SKM-1 treated with dmso at 0.1 percent for 144 hours (cell line): ENCODE measurements around the gene SRBD1.
"Not testable (repeated sequence)": the region's sequence is repeated elsewhere in the genome, so short reads cannot be mapped to it uniquely, and the experiment has no call there.

Source experiments
- DNase-seq: peaks from one replicate; lab custom pipeline; 2025; ENCODE audit not compliant: unreplicated experiment; lab: John Stamatoyannopoulos, UW

SRBD1 gene

DNA sequence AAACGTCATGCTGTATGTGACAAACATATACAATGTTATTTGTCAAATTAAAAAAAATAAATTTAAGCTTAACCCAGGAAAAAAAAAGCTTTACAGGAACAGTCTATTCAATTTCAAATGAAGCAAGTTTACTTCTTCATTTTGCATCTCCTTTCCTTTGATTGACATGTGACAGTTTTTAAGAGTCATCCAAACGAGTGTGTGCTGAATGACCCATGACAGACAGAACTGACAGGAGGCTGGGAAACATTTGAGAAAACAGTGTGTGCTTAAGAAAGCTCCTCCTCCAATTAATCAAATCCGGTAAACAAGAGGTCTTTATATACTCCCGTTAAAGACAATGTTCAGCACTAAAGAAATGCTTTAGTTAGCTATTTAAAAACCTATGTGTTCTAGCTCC lies 177.7 kb downstream of the SRBD1 start:
- no peak for DNase-seq

DNA sequence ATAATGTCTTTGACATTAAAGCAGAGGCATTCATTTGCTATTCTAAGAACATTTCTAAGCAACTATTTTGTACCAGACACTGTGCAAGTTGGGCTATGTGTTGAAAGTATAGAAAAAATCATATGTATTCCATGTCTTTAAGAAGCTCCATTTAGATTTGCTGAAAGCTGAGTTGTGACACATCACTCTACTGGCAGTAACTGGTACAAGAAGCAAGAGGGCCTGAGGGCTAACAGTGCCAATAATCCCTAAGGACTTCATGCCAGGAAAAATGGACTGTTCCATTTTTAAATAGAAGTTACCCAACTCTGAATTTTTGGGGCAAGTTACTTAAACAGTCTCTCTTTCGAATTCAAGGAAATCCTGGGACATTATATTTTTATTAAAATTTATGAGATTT lies 178.7 kb downstream of the SRBD1 start:
- no peak for DNase-seq

DNA sequence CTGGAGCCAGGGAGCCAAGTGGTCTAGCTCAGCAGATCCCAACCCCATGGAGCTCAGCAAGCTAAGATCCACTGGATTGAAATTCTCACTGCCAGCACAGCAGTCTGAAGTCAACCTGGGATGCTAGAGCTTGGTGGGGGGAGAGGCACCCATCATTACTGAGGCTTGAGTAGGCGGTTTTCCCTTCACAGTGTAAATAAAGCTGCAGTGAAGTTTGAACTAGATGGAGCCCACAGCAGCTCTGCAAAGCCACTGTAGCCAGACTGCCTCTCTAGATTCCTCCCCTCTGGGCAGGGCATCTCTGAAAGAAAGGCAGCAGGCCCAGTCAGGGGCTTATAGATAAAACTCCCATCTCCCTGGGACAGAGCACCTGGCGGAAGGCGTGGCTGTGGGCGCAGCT lies 185.0 kb downstream of the SRBD1 start:
- DNase-seq = not testable (repeated sequence)

DNA sequence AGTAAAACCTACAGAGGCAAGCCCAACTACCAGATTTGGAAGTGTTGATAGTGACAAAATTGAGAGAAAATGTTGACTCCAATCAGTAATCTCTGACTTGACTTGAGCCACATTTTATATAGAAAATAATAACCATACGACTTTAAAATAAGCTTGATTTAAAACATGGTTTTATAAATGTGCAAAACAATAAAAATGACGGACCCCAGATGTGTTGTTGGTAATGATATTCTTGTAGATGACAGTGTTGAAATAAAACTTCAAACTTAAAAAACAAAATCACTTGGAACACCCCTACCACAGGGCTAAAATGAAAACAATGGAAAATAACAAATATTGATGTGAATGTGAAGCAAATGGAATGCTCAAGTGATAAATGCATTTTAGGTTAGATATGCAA lies 188.1 kb downstream of the SRBD1 start:
- no peak for DNase-seq

DNA sequence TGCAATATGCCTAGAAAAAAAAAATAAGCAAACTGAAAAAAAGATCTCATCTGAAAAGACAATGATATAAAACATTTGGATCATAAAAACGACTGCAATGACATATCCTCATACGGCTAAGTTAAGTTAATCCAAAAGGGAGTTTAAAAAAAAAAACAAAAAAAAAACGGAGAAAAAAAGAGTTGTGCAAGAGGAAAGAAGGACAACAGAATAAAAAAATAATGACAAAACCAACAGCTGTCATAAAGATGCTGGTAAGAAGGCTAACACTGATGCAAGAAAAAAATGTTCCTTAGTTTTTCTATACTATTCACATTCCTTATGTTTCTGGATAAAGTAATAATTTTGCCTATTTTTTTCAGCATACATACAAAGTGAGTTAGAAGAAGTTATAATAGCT lies 192.5 kb downstream of the SRBD1 start:
- no peak for DNase-seq

DNA sequence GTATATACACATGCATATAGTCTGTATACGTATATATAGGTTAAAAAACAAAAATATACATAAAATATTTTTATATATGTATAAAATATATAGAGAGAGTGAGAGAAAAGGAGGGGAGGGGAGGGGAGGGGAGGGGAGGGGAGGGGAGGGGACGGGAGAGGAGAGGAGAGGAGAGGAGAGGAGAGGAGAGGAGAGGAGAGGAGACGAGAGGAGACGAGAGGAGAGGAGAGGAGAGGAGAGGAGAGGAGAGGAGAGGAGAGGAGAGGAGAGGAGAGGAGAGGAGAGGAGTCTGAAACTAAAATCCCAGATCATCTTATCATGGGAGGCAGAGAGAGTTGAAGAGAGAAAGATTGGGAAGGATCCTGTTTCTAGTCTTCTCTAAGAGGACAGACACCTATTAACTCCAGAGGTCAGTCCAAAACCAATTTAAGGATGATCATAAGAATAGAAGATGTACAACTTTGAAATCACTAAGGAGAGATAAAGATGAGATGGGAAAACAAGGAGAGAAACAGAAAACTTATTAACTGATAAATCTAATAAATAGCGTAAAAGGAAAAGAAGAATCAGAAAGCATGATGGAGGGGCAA lies 195.4 kb downstream of the SRBD1 start:
- DNase-seq = no peak

DNA sequence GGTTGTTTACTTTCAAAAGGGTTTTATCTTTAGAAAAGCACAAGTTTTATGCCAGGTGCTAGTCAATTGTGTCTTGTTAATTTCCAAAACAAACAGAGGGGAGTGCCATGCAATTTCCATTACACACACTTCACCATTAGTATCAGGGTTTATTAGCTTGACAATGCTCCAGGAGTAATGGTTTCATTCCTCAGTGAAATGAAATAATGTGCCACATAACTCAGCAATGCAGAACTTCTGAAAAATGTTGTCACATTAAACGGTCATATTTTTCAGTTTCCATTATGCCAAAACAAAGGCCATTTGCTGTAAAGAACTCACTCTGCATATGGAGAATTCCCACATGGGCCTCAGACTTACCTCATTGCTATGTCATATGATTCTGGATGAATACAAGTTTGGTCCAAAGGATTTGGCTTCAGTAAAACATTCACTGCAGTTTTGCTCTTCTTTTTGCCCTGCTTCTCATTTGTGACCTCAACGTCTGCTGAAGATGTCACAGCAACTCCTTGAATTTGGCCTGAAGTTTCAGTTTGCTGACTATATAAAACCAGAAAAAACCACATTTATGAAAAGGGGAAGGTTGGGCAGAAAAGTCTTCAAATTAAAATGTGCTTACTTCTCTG lies 198.2 kb downstream of the SRBD1 start:
- DNase-seq = no peak

DNA sequence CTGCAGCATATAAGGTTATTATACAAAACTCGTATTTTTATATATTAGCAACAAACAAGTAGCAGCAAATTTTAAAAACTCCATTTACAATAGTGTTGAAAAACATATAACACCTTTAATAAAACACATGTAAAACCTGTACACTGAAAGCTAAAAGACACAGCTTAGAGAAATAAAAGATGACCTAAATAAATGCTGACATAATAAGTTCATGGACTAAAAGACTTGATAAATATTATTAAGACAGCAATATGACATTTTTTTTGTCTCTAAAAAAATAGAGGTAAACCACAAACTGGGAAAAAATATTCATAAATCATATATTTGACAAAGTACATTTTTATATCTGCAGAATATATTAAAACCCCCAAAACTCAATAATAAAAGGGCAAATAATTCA lies 201.4 kb downstream of the SRBD1 start:
- DNase-seq = no peak

DNA sequence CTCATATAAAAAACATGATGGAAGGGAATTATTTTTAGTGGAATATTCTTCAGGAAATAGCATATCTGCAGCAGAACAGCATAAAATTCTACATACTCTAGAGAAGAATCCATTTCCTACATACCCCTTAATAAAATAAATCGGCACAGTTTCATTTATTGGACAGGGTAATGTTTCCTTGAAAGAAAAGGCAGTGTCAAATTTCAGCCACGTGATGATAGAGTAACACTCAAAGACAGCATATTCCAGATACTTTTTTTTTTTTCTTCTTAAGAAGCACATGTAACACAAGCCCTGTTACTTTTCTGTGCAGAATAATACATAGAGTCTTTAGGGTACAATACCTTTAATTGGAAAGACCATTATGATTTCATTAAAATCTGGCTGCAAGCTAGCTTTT lies 204.4 kb downstream of the SRBD1 start:
- DNase-seq = no peak

DNA sequence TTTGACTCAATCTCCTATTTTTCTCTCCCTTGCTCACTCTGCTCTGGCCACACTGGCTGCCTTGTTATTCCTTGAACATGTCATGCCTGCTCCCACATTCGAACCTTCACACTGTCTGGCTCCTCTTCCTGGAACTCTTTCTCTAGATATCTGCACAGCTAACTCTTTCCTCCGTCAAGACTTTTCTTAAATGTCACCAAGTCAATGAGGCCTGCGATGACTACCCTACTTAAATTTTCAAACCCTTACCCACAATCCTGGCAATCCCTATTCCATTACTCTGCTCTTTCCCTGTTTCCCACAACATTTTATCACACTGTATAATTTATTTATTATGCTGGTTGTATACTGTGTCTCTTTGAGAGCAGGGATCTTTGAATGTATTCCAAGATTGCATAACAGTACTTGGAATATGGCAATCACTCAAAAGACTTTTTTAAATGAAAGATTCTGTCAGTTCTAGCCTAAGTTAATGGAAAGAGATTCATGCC lies 206.2 kb downstream of the SRBD1 start:
- no peak for DNase-seq

DNA sequence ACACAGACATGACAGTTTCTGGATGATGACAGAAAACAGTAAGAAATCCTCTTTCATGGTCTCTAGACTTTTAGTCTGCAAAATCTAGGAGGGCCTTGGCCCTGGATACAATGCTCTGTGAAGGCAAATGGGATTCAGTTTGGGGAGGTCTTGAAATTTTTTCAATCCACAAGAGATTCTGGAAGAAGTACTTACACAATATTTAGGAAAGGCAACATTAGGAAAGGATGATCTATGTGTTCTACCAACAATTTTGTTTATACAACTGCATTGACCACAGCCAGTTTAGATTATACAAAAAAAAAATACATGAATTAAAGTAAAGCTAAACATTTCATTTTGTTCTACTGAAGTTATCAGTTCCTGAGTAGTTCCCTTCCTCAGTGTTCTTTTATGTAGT lies 208.0 kb downstream of the SRBD1 start:
- DNase-seq = no peak

DNA sequence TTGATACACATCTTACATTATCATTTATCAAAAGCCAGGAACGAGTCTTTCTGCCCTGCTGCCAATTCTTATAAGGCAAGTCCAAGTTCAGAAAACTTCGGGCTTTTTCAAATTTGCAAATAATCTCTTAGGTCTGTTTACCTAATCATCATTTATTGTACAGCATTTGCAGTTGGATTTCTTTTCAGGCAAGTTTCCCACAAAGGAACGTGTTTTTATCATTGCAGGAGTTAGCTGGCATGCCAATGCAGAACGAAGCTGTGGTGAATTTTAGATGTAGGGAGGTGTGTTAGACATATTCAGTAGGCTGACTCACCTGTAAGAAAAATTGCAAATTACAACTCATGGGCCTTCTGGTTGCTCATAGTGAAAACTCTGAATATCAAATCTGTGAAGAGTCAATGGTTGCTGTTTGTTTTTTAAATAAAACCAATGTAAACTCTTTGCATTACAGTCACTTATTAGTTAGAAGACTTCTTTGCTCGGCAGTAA lies 209.6 kb downstream of the SRBD1 start:
- DNase-seq = no peak

DNA sequence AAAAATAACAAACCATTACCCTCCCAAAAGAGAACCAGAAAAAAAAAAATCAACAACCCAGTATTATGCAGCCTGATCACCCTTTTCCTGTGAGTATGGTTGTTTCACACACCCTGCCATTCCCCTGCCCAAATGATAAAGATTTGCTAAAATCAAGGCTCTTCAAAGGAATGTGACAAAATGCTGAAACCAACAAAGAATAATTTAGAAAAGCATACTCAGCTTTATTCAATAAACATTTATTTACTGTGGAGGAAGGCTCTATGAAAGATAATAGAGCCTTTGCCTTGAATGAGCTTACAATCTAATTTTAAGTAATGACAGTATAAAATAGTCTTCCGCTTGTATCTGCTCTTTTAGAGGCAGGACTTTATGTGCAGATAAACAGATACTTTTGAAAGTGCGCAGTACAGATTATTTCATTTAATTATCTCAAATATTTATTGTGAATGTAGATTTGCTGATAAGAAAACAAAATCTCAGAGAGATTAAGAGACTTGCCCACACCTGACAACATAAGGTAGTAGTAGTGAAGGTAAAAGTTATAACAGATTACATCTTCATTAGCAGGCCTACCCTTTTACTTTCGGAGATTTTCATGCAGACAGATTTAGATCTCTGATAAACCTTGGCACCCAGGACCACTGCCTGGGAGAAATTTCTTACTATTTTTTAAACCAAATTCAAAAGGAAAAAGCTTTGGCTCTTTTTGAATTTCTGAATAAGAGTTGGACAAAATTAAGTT lies 211.9 kb downstream of the SRBD1 start:
- DNase-seq = no peak

DNA sequence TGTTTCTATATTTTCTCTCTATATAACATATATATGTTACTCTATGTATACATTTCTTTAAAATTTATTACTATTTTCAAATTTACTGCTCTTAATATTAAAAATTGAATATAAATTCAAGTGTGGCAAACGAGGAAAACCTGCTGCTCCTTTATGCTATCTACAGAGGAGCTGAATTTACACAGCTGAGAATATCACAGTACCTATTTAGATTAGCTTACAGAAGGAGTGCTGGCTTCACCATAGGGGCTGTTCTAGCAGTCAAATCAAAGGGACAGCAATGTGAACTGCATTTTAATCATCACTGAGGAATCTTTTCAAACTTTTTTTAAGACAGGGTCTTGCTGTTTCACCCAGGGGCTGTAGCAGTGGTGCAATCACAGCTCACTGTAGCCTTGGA lies 213.8 kb downstream of the SRBD1 start:
- DNase-seq = no peak

DNA sequence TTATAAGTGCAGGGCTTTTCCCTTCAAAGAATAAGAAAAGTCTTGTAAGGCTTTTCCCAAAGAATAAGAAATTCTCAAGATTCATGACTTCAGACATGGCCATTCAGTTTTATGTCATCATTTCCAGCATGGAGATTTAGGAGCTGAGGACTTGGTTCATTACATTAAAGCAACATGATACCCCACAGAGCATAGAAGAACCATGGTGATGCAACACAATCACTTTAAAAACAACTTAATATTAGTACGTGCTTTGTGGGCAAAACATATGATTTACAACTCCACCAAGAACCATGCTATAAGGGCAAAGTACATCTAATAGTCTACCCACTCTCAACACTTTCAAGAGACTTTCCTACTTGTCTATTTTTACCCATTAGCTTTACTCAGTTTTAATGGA lies 214.4 kb downstream of the SRBD1 start:
- no peak for DNase-seq

DNA sequence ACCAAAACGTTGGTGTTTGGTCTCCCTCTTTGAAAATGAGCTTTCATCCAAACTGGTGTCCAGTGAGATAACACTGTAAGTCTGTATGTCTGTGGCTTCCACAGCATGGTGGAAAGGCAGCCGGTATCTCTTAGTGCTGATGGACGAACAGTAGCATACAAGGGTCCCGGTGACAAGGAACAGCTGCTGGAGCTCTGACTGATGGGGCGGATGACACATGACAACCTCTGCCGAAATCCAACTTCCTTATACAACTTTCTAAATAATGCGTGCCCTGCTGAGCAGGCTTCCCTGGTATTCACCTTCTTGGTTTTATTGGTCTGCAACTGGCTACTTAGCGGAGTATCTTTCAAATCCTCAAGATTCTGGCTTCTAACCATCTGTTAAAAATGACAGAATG lies 216.2 kb downstream of the SRBD1 start:
- no peak for DNase-seq

DNA sequence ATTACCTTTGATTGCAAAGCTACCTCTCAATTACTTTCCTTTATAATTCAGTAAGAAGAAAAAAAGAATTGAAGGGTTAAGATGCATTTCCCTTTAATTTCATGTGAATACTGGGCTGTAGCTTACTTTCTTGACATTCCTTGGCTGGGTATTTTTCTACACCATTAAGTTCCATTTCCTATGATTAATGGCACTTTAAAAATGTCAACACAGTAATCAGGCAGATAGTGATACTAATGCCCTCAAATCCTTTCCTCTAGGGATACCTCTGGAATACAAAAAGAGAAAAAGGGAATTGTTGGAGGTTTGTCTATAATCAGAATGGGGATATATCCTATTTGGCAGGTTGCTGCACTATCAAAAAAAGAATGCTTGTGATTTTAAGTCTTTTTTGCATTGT lies 216.9 kb downstream of the SRBD1 start:
- DNase-seq = no peak

DNA sequence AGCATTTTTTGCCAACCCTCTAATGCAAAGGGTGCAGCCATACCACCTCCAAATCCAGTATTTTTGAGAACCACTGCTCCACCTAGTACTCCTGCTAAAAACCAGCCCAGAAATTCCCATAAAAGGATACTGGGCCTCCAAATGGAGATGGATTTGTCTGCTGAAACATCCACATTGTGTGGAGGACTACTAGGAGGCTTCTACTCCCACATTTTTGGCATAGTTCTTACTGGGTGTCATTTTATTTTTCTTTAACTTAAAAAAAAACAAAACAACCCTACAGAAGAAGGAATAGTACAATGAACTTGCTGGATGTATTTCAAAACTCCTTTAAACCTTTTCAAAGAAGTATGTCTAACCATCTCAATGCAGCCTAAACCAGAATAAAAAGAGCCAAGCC lies 219.2 kb downstream of the SRBD1 start:
- no peak for DNase-seq

DNA sequence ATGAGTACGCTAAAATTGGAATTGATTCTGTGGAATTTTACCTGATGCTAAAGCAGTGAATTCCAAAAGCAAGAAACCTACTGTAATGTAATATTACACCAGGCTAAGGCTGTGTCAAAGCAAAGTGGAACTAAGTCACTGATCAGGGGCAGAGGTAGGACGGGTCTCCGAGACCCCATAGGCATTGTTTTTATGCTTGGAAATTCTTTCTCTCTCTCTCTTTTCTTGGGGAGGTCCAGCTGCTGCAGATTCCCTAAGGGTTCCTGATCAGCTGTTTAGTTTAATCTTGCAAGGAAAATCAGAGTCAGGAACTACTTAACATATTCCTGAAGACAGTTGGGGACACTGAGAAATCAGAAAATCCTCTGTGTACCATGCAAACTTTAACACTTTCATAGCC lies 220.2 kb downstream of the SRBD1 start:
- DNase-seq = no peak

DNA sequence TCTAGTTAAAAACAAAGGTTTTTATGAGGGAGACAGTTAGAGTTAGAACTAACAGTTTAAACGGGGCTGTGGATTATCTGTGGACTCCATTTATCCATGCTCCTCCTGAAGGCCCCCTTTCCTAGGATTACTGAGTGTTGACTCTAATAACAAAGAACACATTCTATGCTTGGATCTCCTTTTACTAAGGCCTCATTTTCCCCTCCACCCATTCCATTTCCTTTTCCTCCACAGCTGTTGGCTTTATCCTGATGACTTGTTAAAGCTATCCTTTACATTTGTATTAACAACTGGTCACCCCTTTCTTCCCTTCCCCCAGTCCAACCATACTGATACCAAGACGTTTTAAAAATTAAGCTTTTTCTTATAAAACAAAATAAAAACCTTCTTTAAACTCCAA lies 220.6 kb downstream of the SRBD1 start:
- DNase-seq = no peak

DNA sequence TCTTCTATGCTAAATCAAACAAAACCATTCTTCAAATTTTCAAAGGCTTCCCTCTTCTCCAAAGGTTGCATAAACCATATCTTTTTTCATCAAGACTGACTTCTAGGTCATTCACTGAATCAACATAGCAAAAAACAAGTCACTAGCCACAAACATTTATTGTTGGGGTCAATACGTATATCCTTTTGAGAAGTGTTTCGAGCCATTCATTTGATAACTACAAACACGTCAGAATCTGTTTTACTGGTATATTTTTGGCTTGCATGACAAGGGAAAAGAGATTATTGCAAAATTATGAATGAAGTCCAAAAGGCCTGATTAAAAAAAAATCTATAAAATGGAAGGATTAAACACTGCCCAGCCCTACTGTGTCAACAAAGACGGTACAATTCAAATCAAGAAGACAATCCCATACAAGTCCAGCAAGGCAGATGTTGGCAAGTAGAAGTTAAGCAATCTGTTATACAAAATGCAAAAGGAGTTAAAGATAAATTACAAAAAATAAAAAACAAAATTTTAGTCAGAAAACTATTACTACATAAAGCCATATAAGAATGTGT lies 222.4 kb downstream of the SRBD1 start:
- DNase-seq = no peak

DNA sequence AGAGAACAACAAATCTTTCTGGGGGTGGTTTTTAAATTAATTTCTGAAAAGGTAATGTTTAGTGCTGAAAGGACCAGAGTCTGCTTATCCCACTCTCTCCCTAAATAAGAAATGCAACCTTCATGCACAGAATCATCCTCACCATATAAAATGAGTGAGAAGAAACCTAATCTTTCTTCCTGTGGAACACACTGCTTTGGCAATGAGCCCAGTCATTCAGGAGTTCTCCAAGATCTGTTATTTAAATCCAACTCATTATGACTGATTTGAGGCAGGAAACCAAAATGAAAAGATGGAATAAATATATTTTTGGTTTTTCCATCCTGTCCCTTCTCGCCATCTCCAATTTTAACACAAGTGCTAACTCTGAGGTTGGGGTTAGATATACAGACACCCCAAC lies 228.3 kb downstream of the SRBD1 start:
- DNase-seq = no peak
